ENCODE data around the gene SCYL2.

GRCh38 chr12:100337727-100338126 is 70.8 kb downstream of the SCYL2 start:
- no peak for TF ChIP-seq EZH2 (IDR thresholded peaks at IDR 0.05; ENCODE audit: low read length, missing control alignments)
- no peak for TF ChIP-seq CTCF (conservative IDR thresholded peaks at IDR 0.05 in 1 of 2, IDR thresholded peaks at IDR 0.05 in 1 of 2; ENCODE audit: low read depth in 1 of 2, low read length in 2 of 2)
